ENCODE results near the gene KLRC4. TPM values are rescaled to one million over a fixed set of nuclear protein-coding genes. Genes with fewer than 3 reads are reported as not detected.
"Not testable (repeated sequence)": the region's sequence is repeated elsewhere in the genome, so short reads cannot be mapped to it uniquely, and the experiment has no call there.

KLRC4 gene
- total RNA-seq, result not detected in 2 replicates

DNA sequence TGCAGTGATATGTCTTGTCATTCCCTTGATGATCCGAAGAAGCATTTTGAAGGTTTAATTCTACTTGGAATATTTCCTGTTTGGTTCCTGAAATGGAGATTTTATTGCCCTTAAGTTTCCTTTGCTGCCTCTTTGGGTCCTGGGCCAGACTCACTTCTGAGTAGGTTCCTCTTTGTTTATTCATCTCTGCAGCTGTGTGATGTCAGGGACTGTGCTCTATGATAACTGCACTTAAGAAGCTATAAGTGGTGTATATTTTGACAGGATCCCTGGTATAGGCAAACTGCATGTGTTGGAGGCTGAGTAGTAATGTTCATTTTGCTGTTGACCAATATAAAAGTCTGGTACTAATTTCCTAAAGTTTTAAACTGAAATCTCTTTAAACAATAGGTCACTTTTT is at the start of gene KLRC4:
Gene KLRC4, minus strand, starts transcription at position 366 of the 400 bp plus-strand sequence. Its CDS starts 182 bp downstream, at position 184.
- no peak for DNase-seq (ENCODE audit: low read depth)

DNA sequence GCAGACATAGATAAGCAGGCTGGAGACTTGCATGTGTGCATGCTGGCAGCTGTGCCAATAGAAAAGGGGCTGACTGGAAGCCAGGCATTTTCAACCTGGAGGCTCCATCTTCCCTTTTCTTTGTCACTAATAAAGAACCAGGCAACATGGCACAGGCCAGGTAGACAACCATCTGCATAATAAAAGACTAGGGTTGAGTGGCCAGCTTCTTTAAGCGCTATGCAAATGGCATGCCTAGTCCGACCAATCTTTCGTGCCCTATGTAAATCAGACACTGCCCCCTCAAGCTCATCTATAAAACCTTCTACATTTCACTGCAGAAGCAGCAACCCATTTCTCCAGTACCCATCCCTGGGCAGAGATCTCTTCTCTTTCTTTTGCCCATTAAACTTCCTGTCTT is 48.2 kb upstream of the KLRC4 start:
- DNase-seq (ENCODE audit: low read depth), result no peak

DNA sequence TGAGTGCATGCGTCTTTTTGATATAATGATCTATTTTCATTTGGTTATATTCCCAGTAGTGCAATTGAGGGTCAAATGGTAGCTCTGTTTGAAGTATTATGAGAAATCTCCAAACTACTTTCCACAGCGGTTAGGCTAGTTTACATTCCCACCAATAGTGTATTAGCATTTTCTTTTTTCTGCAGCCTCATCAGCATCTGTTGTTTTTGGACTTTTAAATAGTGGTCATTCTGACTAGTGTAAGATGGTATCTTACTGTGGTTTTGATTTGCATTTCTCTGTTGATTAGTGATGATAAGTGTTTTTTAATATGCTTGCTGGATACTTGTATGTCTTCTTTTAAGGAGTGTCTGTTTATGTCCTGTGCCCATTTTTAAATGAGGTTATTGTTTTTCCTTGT is 47.3 kb upstream of the KLRC4 start:
- DNase-seq (ENCODE audit: low read depth), result no peak

DNA sequence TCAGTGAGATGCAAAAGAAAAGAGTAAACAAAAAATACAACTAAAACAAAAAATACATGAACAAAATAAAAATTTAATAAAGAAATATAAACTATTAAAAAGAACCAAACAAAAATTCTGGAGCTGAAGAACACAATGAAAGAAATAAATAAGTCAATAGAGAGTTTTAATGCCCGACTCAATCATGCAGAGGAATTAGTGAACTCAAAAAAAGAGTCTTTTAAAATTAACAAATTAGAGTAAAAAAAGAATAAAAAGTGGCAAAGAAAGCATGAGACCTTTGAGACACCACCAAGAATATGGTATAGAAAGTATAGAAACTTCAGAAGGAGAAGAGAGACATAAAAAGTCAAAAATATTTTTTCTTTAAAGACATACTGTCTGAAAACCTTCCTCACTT is 46.2 kb upstream of the KLRC4 start:
- DNase-seq (ENCODE audit: low read depth), result no peak

DNA sequence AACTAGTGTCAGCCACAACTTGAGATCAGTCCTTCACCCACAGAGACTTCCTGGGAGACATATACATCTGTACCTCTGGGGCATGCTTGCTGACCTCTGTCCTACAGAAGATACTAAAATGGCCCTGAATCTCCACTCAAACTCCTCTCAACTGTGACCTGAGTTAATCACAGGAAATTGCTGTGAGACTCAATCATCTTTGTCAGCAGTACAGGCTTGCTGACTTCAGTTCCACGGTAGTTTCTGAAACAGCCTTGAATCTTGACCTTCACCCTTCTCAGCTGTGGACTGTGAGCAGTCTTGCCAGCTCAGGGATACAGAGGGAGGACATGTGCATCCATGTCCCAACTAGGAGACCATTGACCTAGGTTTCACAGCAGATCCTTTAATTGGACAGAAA is 45.0 kb upstream of the KLRC4 start:
- DNase-seq (ENCODE audit: low read depth), result peak; percentile 53

- peak; percentile 23 for DNase-seq (ENCODE audit: low read depth)
These were observed 43.6 kb upstream of the KLRC4 start, which contains the start of gene KLRC1 for GRCh38 chr12:10453156-10453555. KLRC1 (minus strand) TSS chr12:10453377; CDS start chr12:10451156, 2,221 bp downstream.

DNA sequence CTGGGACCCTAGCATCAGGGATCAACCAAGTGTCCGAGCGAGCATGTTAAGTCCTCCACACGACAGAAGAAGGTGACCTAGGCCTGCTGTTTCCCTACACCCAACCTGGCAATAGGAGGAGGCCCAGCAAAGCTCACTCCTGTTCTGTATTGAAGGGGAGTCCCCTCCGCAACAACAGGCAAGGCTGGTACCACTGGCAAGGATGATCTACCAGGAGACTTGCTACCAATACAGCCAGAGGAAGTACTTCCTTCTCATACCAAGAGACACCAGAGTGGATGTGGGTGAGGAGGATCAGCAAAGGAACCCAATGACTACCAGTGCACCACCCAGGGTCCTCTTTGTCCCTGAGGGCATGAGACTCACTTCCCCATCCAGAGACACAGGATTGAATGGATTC is 38.7 kb upstream of the KLRC4 start:
- no peak for DNase-seq (ENCODE audit: low read depth)

DNA sequence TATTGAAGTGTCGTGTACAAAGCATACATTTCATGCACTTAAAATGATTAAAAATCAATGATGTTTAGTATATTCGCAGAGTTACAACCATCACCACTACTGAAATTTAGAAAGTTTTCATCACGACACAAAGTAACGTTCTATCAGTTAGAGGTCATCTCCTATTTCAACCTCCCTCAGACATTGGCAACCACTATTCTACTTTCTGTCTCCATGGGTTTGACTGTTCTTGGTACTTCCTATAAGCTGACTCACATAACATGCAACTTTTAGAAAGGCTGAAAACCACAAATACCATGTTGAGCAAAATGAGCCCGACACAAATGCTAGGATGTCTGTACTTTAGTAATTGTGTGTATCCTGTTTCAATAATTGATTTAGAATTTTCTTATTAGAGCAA is 36.5 kb upstream of the KLRC4 start:
- DNase-seq (ENCODE audit: low read depth), result not testable (repeated sequence)

GRCh38 chr12:10441144-10441543 is 31.6 kb upstream of the KLRC4 start:
- DNase-seq (ENCODE audit: low read depth), result not testable (repeated sequence)

- DNase-seq (ENCODE audit: low read depth), result not testable (repeated sequence)
These were observed 30.2 kb upstream of the KLRC4 start for GRCh38 chr12:10439608-10440274.

DNA sequence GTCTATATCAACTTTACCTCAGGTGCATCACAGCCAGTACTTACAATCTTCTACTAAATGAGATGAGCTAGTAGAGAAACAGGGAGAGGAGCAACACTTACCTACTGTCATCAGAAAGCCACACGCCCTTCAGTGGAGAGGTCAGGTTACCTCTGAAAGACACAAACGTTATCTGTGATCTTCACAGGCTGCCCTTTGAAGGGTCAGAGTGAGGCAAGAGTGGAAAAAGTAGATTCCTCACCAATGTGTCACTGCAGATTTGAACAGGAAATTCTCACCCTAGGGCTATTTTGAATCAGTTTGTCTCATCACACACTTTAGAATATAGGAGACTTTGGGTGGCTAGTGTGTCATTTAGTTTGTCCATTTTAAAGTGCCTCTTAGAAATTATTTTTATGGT is 28.0 kb upstream of the KLRC4 start:
- not testable (repeated sequence) for DNase-seq (ENCODE audit: low read depth)

GRCh38 chr12:10435816-10436215 is 26.3 kb upstream of the KLRC4 start, which contains the start of gene KLRC2:
KLRC2 (minus strand) TSS chr12:10436010; CDS start chr12:10435986, 24 bp downstream.
- not testable (repeated sequence) for DNase-seq (ENCODE audit: low read depth)

DNA sequence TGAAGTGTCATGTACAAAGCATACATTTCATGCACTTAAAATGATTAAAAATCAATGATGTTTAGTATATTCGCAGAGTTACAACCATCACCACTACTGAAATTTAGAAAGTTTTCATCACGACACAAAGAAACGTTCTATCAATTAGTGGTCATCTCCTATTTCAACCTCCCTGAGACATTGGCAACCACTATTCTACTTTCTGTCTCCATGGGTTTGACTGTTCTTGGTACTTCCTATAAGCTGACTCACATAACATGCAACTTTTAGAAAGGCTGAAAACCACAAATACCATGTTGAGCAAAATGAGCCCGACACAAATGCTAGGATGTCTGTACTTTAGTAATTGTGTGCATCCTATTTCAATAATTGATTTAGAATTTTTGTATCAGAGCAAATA is 21.1 kb upstream of the KLRC4 start:
- not testable (repeated sequence) for DNase-seq (ENCODE audit: low read depth)

GRCh38 chr12:10425938-10426337 is 16.4 kb upstream of the KLRC4 start:
- DNase-seq (ENCODE audit: low read depth), result not testable (repeated sequence)

GRCh38 chr12:10424260-10424899 is 14.8 kb upstream of the KLRC4 start:
- DNase-seq (ENCODE audit: low read depth), result not testable (repeated sequence)

GRCh38 chr12:10422159-10422558 is 12.6 kb upstream of the KLRC4 start:
- not testable (repeated sequence) for DNase-seq (ENCODE audit: low read depth)

GRCh38 chr12:10420334-10420733 is 10.8 kb upstream of the KLRC4 start, which contains the start of gene KLRC3:
KLRC3 (minus strand) TSS chr12:10420595; CDS start chr12:10420550, 45 bp downstream.
- not testable (repeated sequence) for DNase-seq (ENCODE audit: low read depth)

- no peak for DNase-seq (ENCODE audit: low read depth)
These were observed 715 bp downstream of the KLRC4 start for GRCh38 chr12:10408842-10409241.

DNA sequence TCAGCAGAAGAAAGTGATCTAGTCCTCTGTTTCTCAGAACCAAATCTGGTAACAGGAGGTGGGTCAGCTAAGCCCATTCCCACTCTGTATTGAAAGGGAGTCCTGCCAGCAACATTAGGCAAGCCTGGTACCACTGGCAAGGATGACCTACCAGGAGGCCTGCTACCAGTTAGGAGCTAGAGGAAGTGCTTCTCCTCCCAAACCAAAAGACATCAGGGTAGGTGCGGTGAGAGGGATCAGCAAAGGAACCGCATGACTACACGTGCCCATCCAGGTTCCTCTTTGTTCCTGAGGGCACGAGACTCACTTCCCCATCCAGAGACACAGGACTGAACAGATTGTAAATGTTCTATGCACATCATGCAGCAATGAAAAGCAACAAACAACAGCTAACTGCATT is 2.8 kb downstream of the KLRC4 start:
- DNase-seq (ENCODE audit: low read depth), result no peak

GRCh38 chr12:10405294-10405693 is 4.3 kb downstream of the KLRC4 start:
- no peak for DNase-seq (ENCODE audit: low read depth)

DNA sequence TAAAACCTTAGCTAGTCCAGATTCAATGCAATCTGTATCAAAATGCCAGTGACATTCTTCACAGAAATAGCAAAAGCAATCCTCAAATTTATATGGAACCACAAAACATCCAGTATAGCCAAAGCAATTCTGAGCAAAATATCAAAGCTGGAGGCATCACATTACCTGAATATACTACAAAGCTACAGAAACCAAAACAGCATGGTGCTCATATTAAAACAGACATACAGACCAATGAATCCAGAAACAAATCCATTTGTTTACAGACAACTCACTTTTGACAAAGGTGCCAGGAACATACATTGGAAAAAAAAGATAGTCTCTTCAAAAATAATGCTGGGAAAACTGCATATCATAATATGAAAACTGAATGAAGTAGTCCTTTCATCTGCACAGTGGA is 4.8 kb downstream of the KLRC4 start:
- no peak for DNase-seq (ENCODE audit: low read depth)

- no peak for DNase-seq (ENCODE audit: low read depth)
These were observed 8.7 kb downstream of the KLRC4 start for GRCh38 chr12:10400829-10401228.

- DNase-seq (ENCODE audit: low read depth), result no peak
These were observed 11.4 kb downstream of the KLRC4 start for GRCh38 chr12:10398168-10398567.
